Gastroesophageal sphincter (tissue), 3 donors: ENCODE measurements around the gene ASIC4.

ENCODE experiments used
- POLR2AphosphoS5 ChIP-seq: sonication (generic); formaldehyde crosslinking; IDR thresholded peaks from one replicate; pipeline ENCODE4 v1.6.1; 2017; ENCODE audit warnings: antibody characterized with exemption
- TF ChIP-seq, protein P1 (sequence below), 4 experiments: fragments of 200-600 bp in 2 of 4; fragments of 450-650 bp in 2 of 4; sonication (generic) in 1 of 4; IDR thresholded peaks; one replicate each; pipeline ENCODE4 v1.5.1; 2017 to 2019; ENCODE audit warnings: antibody characterized with exemption in 4 of 4, mild to moderate bottlenecking in 2 of 4, moderate library complexity in 2 of 4

DNA sequence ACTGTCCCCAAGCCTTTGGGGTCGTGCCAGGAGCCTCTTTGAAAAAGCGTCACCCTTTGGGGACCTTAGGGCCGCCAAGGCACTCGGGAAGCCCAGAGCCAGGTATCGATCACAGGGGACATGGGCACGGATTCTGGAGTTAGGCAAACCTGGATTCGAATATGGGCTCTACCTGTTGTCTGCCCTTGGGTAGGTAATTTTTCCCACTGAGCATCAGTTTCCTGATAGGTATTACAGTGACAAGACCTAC lies 38.8 kb downstream of the ASIC4 start:
- no peak for TF ChIP-seq POLR2AphosphoS5
- TF ChIP-seq, protein P1, sequence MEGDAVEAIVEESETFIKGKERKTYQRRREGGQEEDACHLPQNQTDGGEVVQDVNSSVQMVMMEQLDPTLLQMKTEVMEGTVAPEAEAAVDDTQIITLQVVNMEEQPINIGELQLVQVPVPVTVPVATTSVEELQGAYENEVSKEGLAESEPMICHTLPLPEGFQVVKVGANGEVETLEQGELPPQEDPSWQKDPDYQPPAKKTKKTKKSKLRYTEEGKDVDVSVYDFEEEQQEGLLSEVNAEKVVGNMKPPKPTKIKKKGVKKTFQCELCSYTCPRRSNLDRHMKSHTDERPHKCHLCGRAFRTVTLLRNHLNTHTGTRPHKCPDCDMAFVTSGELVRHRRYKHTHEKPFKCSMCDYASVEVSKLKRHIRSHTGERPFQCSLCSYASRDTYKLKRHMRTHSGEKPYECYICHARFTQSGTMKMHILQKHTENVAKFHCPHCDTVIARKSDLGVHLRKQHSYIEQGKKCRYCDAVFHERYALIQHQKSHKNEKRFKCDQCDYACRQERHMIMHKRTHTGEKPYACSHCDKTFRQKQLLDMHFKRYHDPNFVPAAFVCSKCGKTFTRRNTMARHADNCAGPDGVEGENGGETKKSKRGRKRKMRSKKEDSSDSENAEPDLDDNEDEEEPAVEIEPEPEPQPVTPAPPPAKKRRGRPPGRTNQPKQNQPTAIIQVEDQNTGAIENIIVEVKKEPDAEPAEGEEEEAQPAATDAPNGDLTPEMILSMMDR (IDR thresholded peaks at IDR 0.05) = no peak
